K562 (cell line): ENCODE measurements around the gene CSNK1G1. TPM values are rescaled to one million over a fixed set of nuclear protein-coding genes. Genes with fewer than 3 reads are reported as not detected.

Experiments
- ATAC-seq: fragments of 200-7000 bp; cut with Tn5 transposase; 3 replicates; pipeline ENCODE4 v1.9.1; 2020; ENCODE audit warnings: moderate library complexity
- BruUV-seq: library from RNA; stranded (reverse); fragments of 400-500 nt; replicated peaks from 2 replicates; lab custom pipeline; 2021; lab: Mats Ljungman, UMichigan
- CTCF ChIA-PET: fragments of 300-600 bp; formaldehyde crosslinking; extraction: SDS; loops from one replicate; lab custom pipeline; 2021; ENCODE audit warnings: low intra/inter-chr PET ratio; lab: Yijun Ruan, JAX
- POLR2A ChIA-PET: fragments of 300-600, 350-650 bp; sonication (Branson Sonifier 250); formaldehyde crosslinking; extraction: SDS; loops from one replicate; lab custom pipeline; 2021; ENCODE audit warnings: antibody characterized with exemption, inconsistent platforms; lab: Yijun Ruan, JAX
- DNase-seq, 4 experiments: peaks; one replicate each; pipeline versions ENCODE4 v3.0.0 to v3.0.0-alpha.2; 2011 to 2018; ENCODE audit warnings: low spot score in 3 of 4, mixed read lengths in 3 of 4; ENCODE audit errors: extremely low read depth in 1 of 4
- FAIRE-seq: peaks from 2 replicates; lab custom pipeline; 2011; peaks lifted over from hg19 to GRCh38; lab: Jason Lieb, UNC
- H2AFZ ChIP-seq: 2 replicates; pipeline ENCODE4 v1.6.0; 2011; ENCODE audit warnings: low read depth, low read length, control low read depth, inconsistent platforms
- H3K27ac ChIP-seq: fragments of 200-600 bp; 3 replicates; pipeline ENCODE4 v1.8.0; 2011; ENCODE audit warnings: low read depth, mild to moderate bottlenecking, control low read depth, inconsistent platforms, low read length, moderate library complexity, mixed read lengths; ENCODE audit errors: extremely low read depth
- H3K27me3 ChIP-seq, 2 experiments: fragments of 300-600 bp in 1 of 2; 2 replicates in 1 of 2; 3 replicates in 1 of 2; pipeline versions ENCODE4 v1.6.0 to v1.8.0; 2011; ENCODE audit warnings: inconsistent platforms in 2 of 2, low read length in 2 of 2, mild to moderate bottlenecking in 1 of 2, mixed read lengths in 1 of 2, moderate library complexity in 1 of 2; ENCODE audit not compliant: control insufficient read depth in 2 of 2, insufficient read depth in 2 of 2
- H3K36me3 ChIP-seq: fragments of 300-600 bp; 3 replicates; pipeline ENCODE4 v1.8.0; 2011; ENCODE audit warnings: mild to moderate bottlenecking, low read length, inconsistent platforms; ENCODE audit not compliant: control insufficient read depth, insufficient read depth
- H3K4me1 ChIP-seq, 2 experiments: fragments of 200-600 bp in 1 of 2; replicated peaks in 1 of 2; 2 replicates in 1 of 2; 3 replicates in 1 of 2; pipeline versions ENCODE4 v1.5.1 to v1.8.0; 2011; ENCODE audit warnings: inconsistent platforms in 2 of 2, low read length in 2 of 2, mild to moderate bottlenecking in 1 of 2, mixed read lengths in 1 of 2, moderate library complexity in 1 of 2; ENCODE audit not compliant: control insufficient read depth in 2 of 2, insufficient read depth in 2 of 2
- H3K4me2 ChIP-seq: 2 replicates; pipeline ENCODE4 v1.6.1; 2011; ENCODE audit warnings: low read length, control low read depth, inconsistent platforms, mixed read lengths; ENCODE audit not compliant: insufficient read depth
- H3K4me3 ChIP-seq: fragments of 200-600 bp; sonication (generic), shearing (Covaris generic); 2 replicates; pipeline ENCODE4 v1.5.1; 2016; ENCODE audit warnings: control low read depth, inconsistent platforms
- H3K79me2 ChIP-seq: fragments of 200-600 bp; 3 replicates; pipeline ENCODE4 v1.8.0; 2011; ENCODE audit warnings: low read length, inconsistent platforms; ENCODE audit not compliant: control insufficient read depth, insufficient read depth
- H3K9ac ChIP-seq, 2 experiments: 2 replicates each; pipeline versions ENCODE4 v1.6.0 to v1.6.1; 2011; ENCODE audit warnings: low read depth in 2 of 2, low read length in 2 of 2, control low read depth in 1 of 2, inconsistent platforms in 1 of 2, mild to moderate bottlenecking in 1 of 2, mixed read lengths in 1 of 2; ENCODE audit not compliant: insufficient read depth in 1 of 2
- H3K9me1 ChIP-seq: one replicate; pipeline ENCODE4 v1.6.0; 2011; ENCODE audit warnings: inconsistent platforms, mild to moderate bottlenecking, low read length, moderate library complexity; ENCODE audit not compliant: control insufficient read depth, insufficient read depth
- H3K9me3 ChIP-seq: replicated peaks from 2 replicates; pipeline ENCODE4 v1.5.1; 2011; ENCODE audit warnings: low read depth, low read length, inconsistent platforms; ENCODE audit not compliant: control insufficient read depth, insufficient read depth
- H4K20me1 ChIP-seq: replicated peaks from 2 replicates; pipeline ENCODE4 v1.6.1; 2011; ENCODE audit warnings: low read length, inconsistent platforms, mixed read lengths; ENCODE audit not compliant: control insufficient read depth, insufficient read depth
- ASH1L ChIP-seq: fragments of 450-650 bp; IDR thresholded peaks from 2 replicates; pipeline ENCODE4 v1.6.1; 2018; ENCODE audit warnings: borderline replicate concordance, mild to moderate bottlenecking, low read depth; ENCODE audit not compliant: partially characterized antibody
- CBX3 ChIP-seq, 2 experiments: IDR thresholded peaks; 1 replicate in 1 of 2; 2 replicates in 1 of 2; pipeline ENCODE4 v1.6.1; 2012; ENCODE audit warnings: inconsistent platforms in 2 of 2, low read length in 2 of 2, borderline replicate concordance in 1 of 2, control low read depth in 1 of 2
- CREM ChIP-seq: IDR thresholded peaks from 2 replicates; pipeline ENCODE4 v1.6.1; 2014; ENCODE audit warnings: antibody characterized with exemption, low read depth
- E2F3 ChIP-seq: fragments of 250-450 bp; sonication (Bioruptor Pico); IDR thresholded peaks from 2 replicates; pipeline ENCODE4 v1.4.0; 2020; ENCODE audit warnings: mild to moderate bottlenecking
- FOS ChIP-seq: IDR thresholded peaks from 3 replicates; pipeline ENCODE4 v1.6.1; 2011; ENCODE audit not compliant: insufficient read length; ENCODE audit errors: extremely low read depth
- HMBOX1 ChIP-seq: sonication (generic); IDR thresholded peaks from 2 replicates; pipeline ENCODE4 v1.6.1; 2016
- MAZ ChIP-seq, 2 experiments: fragments of 450-650 bp in 1 of 2; sonication (generic) in 1 of 2; formaldehyde crosslinking; IDR thresholded peaks in 1 of 2; conservative IDR thresholded peaks in 1 of 2; 2 replicates each; pipeline versions ENCODE4 v1.4.0 to v1.5.0; 2020; ENCODE audit warnings: mild to moderate bottlenecking in 1 of 2, missing genetic modification reagents in 1 of 2
- MEF2D ChIP-seq: conservative IDR thresholded peaks from 2 replicates; pipeline ENCODE4 v1.6.1; 2016; ENCODE audit warnings: low read depth, missing genetic modification characterization, missing compliant biosample characterization
- MLLT1 ChIP-seq, 2 experiments: fragments of 450-650 bp; IDR thresholded peaks; 2 replicates each; pipeline ENCODE4 v1.6.1; 2016
- NBN ChIP-seq: fragments of 450-650 bp; IDR thresholded peaks from 2 replicates; pipeline ENCODE4 v1.6.1; 2016; ENCODE audit warnings: low read depth, mild to moderate bottlenecking
- NFATC3 ChIP-seq: fragments of 450-650 bp; IDR thresholded peaks from 2 replicates; pipeline ENCODE4 v1.6.1; 2017; ENCODE audit warnings: mild to moderate bottlenecking
- RFX1 ChIP-seq: fragments of 450-650 bp; IDR thresholded peaks from 2 replicates; pipeline ENCODE4 v1.6.1; 2016; ENCODE audit warnings: mild to moderate bottlenecking, moderate library complexity
- SOX6 ChIP-seq: fragments of 450-650 bp; IDR thresholded peaks from 2 replicates; pipeline ENCODE4 v1.6.1; 2014; ENCODE audit warnings: mild to moderate bottlenecking
- TBP ChIP-seq: optimal IDR thresholded peaks from 2 replicates; pipeline ENCODE3; 2011; ENCODE audit warnings: low read depth, low read length, improper control_type of control experiment
- ZBTB12 ChIP-seq: fragments of 250-450 bp; sonication (Bioruptor Pico); IDR thresholded peaks from 2 replicates; pipeline ENCODE4 v1.4.0; 2020
- ZNF217 ChIP-seq: sonication (generic); formaldehyde crosslinking; IDR thresholded peaks from 2 replicates; pipeline ENCODE4 v1.8.0; 2022; ENCODE audit warnings: mild to moderate bottlenecking, missing genetic modification reagents
- ZNF436 ChIP-seq: fragments of 250-450, 450-650 bp; sonication (Bioruptor Pico); formaldehyde crosslinking; IDR thresholded peaks from 2 replicates; pipeline ENCODE4 v1.7.0; 2020; ENCODE audit warnings: mild to moderate bottlenecking
- ZNF586 ChIP-seq: fragments of 450-650 bp; formaldehyde crosslinking; conservative IDR thresholded peaks from 2 replicates; pipeline ENCODE4 v1.4.0; 2020; ENCODE audit warnings: mild to moderate bottlenecking, moderate library complexity
- ZNF766 ChIP-seq: fragments of 200-800 bp; sonication (Bioruptor generic); conservative IDR thresholded peaks from 2 replicates; pipeline ENCODE4 v1.6.1; 2016; ENCODE audit warnings: missing genetic modification characterization, missing compliant biosample characterization
- WGBS: fragments of 100-300 bp; shearing (Covaris generic); methylation state at CpG from one replicate; pipeline ENCODE4 v1.1.6; 2016; ENCODE audit warnings: low coverage, mixed read lengths; ENCODE audit not compliant: insufficient coverage; ENCODE audit errors: missing lambda C conversion rate; 5-methylcytosine and 5-hydroxymethylcytosine counted together
- in situ Hi-C: fragments of 300-500 bp; cut with MboI; formaldehyde crosslinking; loops from 4 replicates; pipeline ENCODE4 v1.15.0; 2018; ENCODE audit warnings: inconsistent platforms, mixed read lengths
- intact Hi-C: fragments of 100-400 bp; cut with micrococcal nuclease; formaldehyde crosslinking; loops from 2 replicates; pipeline ENCODE4 v1.14.2; 2022
- polyA plus RNA-seq, 8 experiments: library from polyadenylated mRNA; depleted of rRNA in 4 of 8; stranded (reverse) in 5 of 8; unstranded in 3 of 8; fragments of >200 nt; fragmentation: Nextera tagmentation in 2 of 8; fragmentation: Illumina TruSeq in 1 of 8; extraction: Ambion mirVana in 2 of 8; extraction: Trizol in 1 of 8; gene quantifications; 2 replicates each; pipeline versions ENCODE4 v1.2.1 to v1.2.3, GENCODE V29; 2011 to 2014; ENCODE audit warnings: inconsistent platforms in 1 of 8, missing spikeins in 1 of 8
- total RNA-seq, 7 experiments: library from RNA; depleted of rRNA in 6 of 7; stranded (reverse); fragments of >200 nt in 6 of 7; fragmentation: Illumina TruSeq in 2 of 7; extraction: Trizol in 2 of 7; gene quantifications; 2 replicates each; pipeline versions ENCODE4 v1.2.1 to v1.2.3, GENCODE V29; 2011 to 2021; ENCODE audit warnings: low replicate concordance in 1 of 7

CSNK1G1 gene
- total and polyA plus RNA-seq, 9 of the 15 experiments (the other 6 are each of a cell fraction or from before 2014, with no cell fraction given) = 4.5 to 18.5 (median 9.5) TPM

GRCh38 chr15:64246364-64247189 lies 109.4 kb downstream of the CSNK1G1 start:
- Histone ChIP-seq H3K4me2 (peak overlapping the region; percentile 53), H3K4me1 (peaks cover 0 to 18% of the 10 kb centered on the region in 2 experiments; a peak in 4 of 5 replicates), H3K9me3 (no peaks in the 10 kb centered on the region), H3K9ac (peak overlapping the region in 1 of 2 experiments; percentile 61; a peak in 3 of 4 replicates), H3K36me3 (0 out of 3 replicates have a peak, but pooled peaks cover 3% of the 10 kb centered on the region), H3K27me3 (no peaks in the 10 kb centered on the region), H2AFZ (peak overlapping the region; percentile 79), H4K20me1 (no peaks in the 10 kb centered on the region), H3K4me3 (no peak overlapping the region), H3K27ac (peak overlapping the region; percentile 84), H3K79me2 (peaks cover 4% of the 10 kb centered on the region; the same call in 1 of the 3 replicates), H3K9me1 (no peaks in the 10 kb centered on the region)
- FAIRE-seq (peak; percentile 90), DNase-seq (peak; percentile 67 to 90 (median 75)), ATAC-seq (peak; percentile 97)
- CTCF ChIA-PET = no interaction called here
- in situ Hi-C loops = no loop called here
- intact Hi-C loops = no loop called here
- 26% methylated on average over 9 of the region's 9 CpGs for WGBS
- POLR2A ChIA-PET = interaction anchor here (0.6 to 7.1 kb wide), 9 partner anchors 13 to 462 kb away, joined by 3 to 40 read pairs (median 4); no protein-coding TSS in a partner anchor
- BruUV-seq = no TSS peak
- TF ChIP-seq MLLT1 (IDR thresholded peaks at IDR 0.05) (peak in 1 of 2 experiments; percentile 50; a peak in 1 of 4 replicates), NFATC3 (no peak), HMBOX1 (peak; percentile 66), E2F3 (CRISPR knock-in tag) (no peak), MAZ (CRISPR knock-in tag; conservative IDR thresholded peaks at IDR 0.05 in 1 of 2, IDR thresholded peaks at IDR 0.05 in 1 of 2) (peak; percentile 49 to 84), CREM (peak; percentile 76), SOX6 (peak; percentile 70), FOS (peak; percentile 43), NBN (peak; percentile 91), ZNF436 (CRISPR knock-in tag) (no peak), CBX3 (IDR thresholded peaks at IDR 0.05; ENCODE audit: borderline replicate concordance in 1 of 2, low read length in 2 of 2) (peak in 1 of 2 experiments; percentile 26; a peak in 1 of 3 replicates), ZNF217 (no peak), ZNF766 (CRISPR knock-in tag) (peak; percentile 80; the same call in 1 of the 2 replicates), ASH1L (peak; percentile 47), ZBTB12 (no peak), RFX1 (0 out of 2 replicates have a peak, but pooled peaks have one; percentile 22), ZNF586 (CRISPR knock-in tag) (no peak), MEF2D (tag) (peak; percentile 66), TBP (peak; percentile 63)
